RWPE1 (cell line): ENCODE results near the gene SOCS7.
A peak's percentile ranks its signal among the peaks of the same experiment; 100 is the strongest.

ENCODE experiments used
- CTCF ChIA-PET: fragments of 350-600 bp; sonication (Branson Sonifier 250); formaldehyde crosslinking; extraction: SDS; loops from one replicate; lab custom pipeline; 2021; lab: Yijun Ruan, JAX
- POLR2A ChIA-PET: fragments of 400-600 bp; formaldehyde crosslinking; extraction: SDS; loops from one replicate; lab custom pipeline; 2020; ENCODE audit warnings: antibody characterized with exemption; ENCODE audit not compliant: low non-redundant PET; lab: Yijun Ruan, JAX
- DNase-seq: peaks from one replicate; pipeline ENCODE4 v3.0.0; 2012; ENCODE audit warnings: low spot score
- H3K27ac ChIP-seq: fragments of 450-650 bp; 2 replicates; pipeline ENCODE4 v1.5.1; 2017
- TF ChIP-seq, protein P1 (sequence below): fragments of 450-650 bp; conservative IDR thresholded peaks from 2 replicates; pipeline ENCODE4 v1.5.1; 2017; ENCODE audit warnings: low read depth, mild to moderate bottlenecking

The SOCS7 gene

GRCh38 chr17:38447502-38448085, 96.0 kb downstream of the SOCS7 start:
- no peak for DNase-seq
- POLR2A ChIA-PET, result interaction anchor here (0.6 kb wide), 1 partner anchor 34 kb away, joined by 12 read pairs; no protein-coding TSS in a partner anchor
- H3K27ac ChIP-seq, result peak overlapping the region; percentile 99
- CTCF ChIA-PET, result interaction anchor here (0.7 kb wide), 1 partner anchor 28 kb away, joined by 3 read pairs; no protein-coding TSS in a partner anchor
- TF ChIP-seq, protein P1, sequence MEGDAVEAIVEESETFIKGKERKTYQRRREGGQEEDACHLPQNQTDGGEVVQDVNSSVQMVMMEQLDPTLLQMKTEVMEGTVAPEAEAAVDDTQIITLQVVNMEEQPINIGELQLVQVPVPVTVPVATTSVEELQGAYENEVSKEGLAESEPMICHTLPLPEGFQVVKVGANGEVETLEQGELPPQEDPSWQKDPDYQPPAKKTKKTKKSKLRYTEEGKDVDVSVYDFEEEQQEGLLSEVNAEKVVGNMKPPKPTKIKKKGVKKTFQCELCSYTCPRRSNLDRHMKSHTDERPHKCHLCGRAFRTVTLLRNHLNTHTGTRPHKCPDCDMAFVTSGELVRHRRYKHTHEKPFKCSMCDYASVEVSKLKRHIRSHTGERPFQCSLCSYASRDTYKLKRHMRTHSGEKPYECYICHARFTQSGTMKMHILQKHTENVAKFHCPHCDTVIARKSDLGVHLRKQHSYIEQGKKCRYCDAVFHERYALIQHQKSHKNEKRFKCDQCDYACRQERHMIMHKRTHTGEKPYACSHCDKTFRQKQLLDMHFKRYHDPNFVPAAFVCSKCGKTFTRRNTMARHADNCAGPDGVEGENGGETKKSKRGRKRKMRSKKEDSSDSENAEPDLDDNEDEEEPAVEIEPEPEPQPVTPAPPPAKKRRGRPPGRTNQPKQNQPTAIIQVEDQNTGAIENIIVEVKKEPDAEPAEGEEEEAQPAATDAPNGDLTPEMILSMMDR, result no peak

- H3K27ac ChIP-seq, result peak overlapping the region; percentile 99
- TF ChIP-seq, protein P1, result no peak
- no peak for DNase-seq
- ChIA-PET CTCF (no interaction called here), POLR2A (interaction anchor here (0.6 kb wide), 1 partner anchor 16 kb away, joined by 8 read pairs; no protein-coding TSS in a partner anchor)
Observed at GRCh38 chr17:38448208-38448771, 96.6 kb downstream of the SOCS7 start.

GRCh38 chr17:38449364-38449763, 97.7 kb downstream of the SOCS7 start:
- ChIA-PET CTCF (no interaction called here), POLR2A (no interaction called here)
- peak overlapping the region; percentile 99 for H3K27ac ChIP-seq
- TF ChIP-seq, protein P1, result no peak
- DNase-seq, result peak; percentile 86

GRCh38 chr17:38450557-38451029, 98.9 kb downstream of the SOCS7 start:
- POLR2A ChIA-PET, result interaction anchor here (0.9 to 1.0 kb wide), 2 partner anchors 13 to 99 kb away, joined by 3 read pairs; partner anchors contain the start of gene SOCS7
- peak overlapping the region; percentile 99 for H3K27ac ChIP-seq
- CTCF ChIA-PET, result interaction anchor here (0.9 kb wide), 1 partner anchor 101 kb away, joined by 3 read pairs; no protein-coding TSS in a partner anchor
- TF ChIP-seq, protein P1, result no peak
- DNase-seq, result no peak

GRCh38 chr17:38451030-38451839, 99.6 kb downstream of the SOCS7 start:
- POLR2A ChIA-PET, result interaction anchor here (1.0 kb wide), 1 partner anchor 100 kb away, joined by 3 read pairs; the partner anchor contains the start of gene SOCS7
- TF ChIP-seq, protein P1, result no peak
- DNase-seq, result peak; percentile 90
- peak overlapping the region; percentile 99 for H3K27ac ChIP-seq
- CTCF ChIA-PET, result interaction anchor here (0.6 to 0.9 kb wide), 3 partner anchors 29 to 102 kb away, joined by 3 to 4 read pairs (median 3); no protein-coding TSS in a partner anchor
